Activated CD4-positive, alpha-beta T cell treated with anti-CD3 and anti-CD28 coated beads, Interleukin-2, amount 50 U/mL, for 1 hour (primary cell): ENCODE measurements around the gene CRTAP.
"Not testable (repeated sequence)": the region's sequence is repeated elsewhere in the genome, so short reads cannot be mapped to it uniquely, and the experiment has no call there.

Experiments used
- DNase-seq: peaks from one replicate; pipeline ENCODE4 v3.0.0-alpha.2; 2020

The CRTAP gene

DNA sequence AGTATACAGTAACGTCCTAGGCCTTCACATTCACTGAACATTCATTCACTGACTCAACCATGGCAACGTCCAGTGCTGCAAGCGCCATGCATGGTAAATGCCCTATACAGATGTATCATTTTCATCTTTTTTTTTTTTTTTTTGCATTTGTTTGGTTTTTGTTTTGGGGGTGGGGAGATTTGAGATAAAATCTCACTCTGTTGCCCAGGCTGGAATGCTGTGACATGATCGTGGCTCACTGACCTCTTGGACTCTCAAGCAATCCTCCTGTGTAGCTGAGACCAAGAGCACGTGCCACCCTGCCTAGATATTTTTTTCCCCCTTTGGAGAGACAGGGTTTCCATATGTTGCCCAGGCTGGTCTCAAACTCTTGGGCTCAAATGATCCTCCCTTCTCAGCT, 67.4 kb downstream of the CRTAP start:
- DNase-seq: no peak

DNA sequence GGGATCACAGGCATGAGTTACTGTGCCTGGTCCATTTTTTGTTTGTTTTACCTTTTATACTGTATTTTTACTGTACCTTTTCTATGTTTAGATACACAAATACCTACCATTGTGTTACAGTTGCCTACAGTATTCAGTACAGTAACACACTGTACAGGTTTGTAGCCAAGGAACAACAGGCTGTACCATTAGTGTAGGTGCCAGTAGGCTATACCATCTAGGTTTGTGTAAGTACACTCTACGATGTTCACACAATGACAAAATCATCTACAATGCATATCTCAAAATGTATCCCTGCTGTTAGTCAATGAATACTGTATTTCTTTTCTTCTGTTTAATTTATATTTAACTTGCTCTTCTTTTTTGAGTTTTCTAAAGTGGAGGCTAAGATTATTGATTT, 67.8 kb downstream of the CRTAP start:
- not testable (repeated sequence) for DNase-seq

DNA sequence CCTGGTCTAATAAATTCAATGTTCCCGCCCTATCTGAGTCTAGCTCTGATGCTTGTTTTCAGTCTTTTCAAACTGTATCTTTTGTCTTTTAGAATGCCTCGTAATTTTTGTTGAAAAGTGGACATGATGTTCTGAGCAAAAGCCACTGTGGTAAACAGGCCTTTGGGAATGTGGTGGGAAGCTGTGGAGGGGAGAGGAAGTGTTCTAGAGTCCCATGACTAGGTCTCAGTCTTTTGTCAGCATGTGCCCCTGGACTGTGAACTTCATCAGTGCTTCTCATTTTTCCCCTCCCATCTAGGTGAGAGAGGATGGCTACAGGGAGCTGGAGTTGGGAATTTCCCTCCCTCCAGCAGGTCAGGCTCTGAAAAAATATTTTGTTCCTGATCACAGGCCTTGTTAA, 71.0 kb downstream of the CRTAP start:
- no peak for DNase-seq

DNA sequence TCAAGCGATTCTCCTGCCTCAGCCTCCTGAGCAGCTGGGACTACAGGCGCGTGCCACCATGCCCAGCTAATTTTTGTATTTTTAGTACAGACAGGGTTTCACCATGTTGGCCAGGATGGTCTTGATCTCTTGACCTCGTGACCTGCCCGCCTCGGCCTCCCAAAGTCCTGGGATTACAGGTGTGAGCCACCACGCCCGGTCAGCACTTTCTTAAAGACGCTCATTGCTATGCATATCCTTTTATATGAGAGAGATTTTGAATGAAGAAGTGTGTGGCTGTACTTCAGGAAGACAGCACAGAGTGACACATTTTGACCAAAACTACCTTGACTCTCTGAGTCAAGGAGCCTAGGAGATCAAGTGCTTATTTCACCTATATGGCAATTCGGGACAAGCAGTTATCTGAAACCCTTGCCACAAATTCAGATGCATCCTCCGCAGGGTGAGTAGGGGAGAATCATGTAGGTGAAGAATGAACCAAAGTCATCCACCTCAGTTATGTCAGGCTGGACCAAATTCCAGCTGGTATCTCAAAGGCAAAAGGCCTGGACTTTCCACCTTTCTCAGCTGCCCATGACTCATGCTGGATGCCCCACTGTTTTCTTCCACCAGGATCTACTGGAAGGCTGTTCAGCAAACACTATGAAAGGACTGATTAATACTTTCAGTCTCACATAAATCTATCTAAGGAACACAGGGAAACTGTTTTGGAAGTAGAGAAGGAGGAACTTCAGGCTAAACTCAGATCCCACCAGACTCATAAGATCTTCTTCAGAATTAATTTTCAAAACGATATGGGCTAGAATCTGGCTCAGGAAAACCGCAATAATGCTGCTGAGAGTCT, 72.9 kb downstream of the CRTAP start:
- DNase-seq: no peak

DNA sequence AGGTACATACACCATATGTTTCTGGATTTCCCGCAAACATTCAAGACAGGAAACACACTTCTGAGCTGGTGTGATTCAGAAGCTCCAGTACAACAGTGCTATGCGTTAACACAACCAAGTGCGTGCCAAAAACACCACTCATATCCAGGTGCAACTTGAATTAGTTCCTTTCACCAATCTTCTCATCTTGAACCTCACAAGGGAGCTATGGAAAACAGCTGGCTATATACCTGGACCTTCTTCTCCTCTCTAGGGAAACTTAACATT, 73.5 kb downstream of the CRTAP start:
- no peak for DNase-seq

DNA sequence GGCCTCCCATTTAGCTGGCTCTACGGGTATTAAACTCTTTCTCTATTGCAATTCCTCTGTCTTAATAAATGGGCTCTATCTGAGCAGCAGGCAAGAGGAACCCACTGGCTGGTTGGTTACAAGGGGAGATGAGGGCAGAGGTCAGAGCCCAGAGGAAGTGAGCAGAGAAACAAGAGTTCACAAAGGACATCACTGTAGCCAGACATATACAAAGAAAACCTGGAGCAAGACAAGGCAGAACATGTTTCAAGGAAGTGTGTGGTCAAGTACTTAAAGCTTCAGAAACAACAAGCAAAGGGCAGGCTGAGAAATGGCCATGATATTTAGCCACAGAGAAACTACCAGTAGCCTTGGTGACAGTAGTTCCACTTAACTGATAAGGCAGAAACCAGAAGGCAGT, 80.5 kb downstream of the CRTAP start:
- no peak for DNase-seq

DNA sequence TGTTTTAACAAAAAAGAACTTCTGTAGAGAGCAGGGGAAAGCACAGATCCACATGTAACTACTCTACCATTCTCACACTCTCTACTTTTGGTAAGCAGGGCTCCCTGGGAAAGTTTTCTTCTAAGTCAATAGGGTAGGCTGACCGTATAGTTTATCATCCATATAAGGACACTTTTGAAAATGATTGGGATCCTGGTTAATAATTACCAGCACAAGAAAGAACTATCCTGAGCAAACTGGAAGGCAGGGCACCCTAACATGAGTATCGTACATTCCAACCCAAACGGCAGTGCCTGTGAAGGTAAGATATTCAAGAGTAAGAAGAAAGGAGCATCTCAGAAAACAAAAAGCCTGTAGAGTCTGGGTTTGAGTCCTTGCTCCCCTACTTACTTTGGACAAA, 82.7 kb downstream of the CRTAP start:
- no peak for DNase-seq
